HG02840 (cell line): ENCODE data around the gene BICDL1.

ENCODE experiments used
- ATAC-seq: cut with Tn5 transposase; IDR thresholded peaks from one replicate; pipeline ENCODE4 v1.9.1; 2021; ENCODE audit warnings: mild to moderate bottlenecking, moderate library complexity, moderate number of reproducible peaks; ENCODE audit not compliant: unreplicated experiment, low FRiP score

BICDL1 gene

GRCh38 chr12:120076651-120077050 lies 87.6 kb downstream of the BICDL1 start:
- no peak for ATAC-seq

- ATAC-seq = no peak
Measured at GRCh38 chr12:120077260-120077659, 88.2 kb downstream of the BICDL1 start.

- no peak for ATAC-seq
Measured at GRCh38 chr12:120078868-120079267, 89.8 kb downstream of the BICDL1 start.

DNA sequence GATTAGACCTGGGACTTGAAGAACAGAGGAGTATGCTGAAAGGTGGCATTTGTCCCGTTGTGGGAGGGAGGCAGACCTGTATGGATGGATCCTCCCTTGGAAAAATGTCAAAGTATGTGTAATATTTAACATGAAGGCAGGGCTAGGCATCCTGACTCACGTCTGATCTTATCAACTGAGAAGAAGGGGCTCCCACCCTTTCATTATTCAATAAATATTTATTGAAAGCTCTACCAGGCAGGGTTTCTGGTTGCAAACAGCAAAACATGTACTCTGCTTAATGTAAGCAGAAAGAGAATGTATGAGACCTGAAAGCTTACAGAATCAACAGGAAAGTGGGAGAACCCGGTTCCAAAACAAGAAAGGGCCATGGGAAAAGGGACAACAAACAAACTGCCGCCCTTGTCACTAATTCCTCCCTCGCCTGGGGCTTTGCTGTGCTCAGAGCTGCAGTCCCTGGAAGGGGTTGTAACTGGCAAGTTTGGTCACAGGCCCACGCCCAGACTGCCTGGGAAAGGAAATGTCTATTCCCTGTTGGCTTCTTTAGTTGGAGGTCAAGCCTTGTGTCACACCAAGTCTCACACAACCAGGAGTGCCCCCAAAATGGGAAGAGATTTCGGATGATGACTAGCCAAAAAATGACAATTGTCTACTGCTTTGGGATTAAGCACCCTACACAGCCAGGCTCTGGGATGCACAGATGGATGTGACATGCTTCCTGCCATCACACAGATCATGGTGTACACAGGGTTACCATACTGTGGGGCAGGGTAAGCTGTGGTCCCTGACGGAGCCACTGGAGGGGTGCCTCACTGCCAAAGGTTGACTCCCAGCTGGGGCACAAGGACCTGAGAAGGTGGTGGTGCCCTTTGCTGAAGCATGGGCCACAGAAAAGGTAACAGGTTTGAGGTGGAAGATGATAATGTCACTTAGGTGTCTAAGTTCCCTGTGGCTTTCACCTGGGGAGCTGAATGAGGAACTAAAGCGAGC lies 90.7 kb downstream of the BICDL1 start:
- no peak for ATAC-seq

- no peak for ATAC-seq
Measured at GRCh38 chr12:120081641-120082040, 92.6 kb downstream of the BICDL1 start.

- ATAC-seq = no peak
Measured at GRCh38 chr12:120085920-120086645, 97.0 kb downstream of the BICDL1 start.

- peak; percentile 92 for ATAC-seq
Measured at GRCh38 chr12:120086801-120087621, 98.0 kb downstream of the BICDL1 start.

DNA sequence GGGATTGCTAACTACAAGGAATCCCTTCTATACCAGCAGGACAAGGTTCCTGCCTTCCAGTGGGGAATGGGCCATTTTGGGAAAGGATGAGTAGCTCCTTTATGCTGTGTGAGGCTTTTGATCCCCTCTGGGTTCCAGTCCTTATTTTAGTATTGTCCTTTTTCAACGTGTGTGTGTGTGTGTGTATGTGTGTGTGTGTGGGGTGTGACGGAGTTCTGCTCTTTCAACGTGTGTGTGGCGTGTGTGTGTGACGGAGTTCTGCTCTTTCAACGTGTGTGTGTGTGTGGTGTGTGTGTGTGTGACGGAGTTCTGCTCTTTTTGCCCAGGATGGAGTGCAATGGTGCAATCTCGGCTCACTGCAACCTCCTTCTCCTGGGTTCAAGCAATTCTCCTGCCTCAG lies 100.1 kb downstream of the BICDL1 start:
- ATAC-seq = no peak

GRCh38 chr12:120089796-120090195 lies 100.8 kb downstream of the BICDL1 start:
- ATAC-seq = no peak

- ATAC-seq = no peak
Measured at GRCh38 chr12:120090206-120090605, 101.2 kb downstream of the BICDL1 start.

DNA sequence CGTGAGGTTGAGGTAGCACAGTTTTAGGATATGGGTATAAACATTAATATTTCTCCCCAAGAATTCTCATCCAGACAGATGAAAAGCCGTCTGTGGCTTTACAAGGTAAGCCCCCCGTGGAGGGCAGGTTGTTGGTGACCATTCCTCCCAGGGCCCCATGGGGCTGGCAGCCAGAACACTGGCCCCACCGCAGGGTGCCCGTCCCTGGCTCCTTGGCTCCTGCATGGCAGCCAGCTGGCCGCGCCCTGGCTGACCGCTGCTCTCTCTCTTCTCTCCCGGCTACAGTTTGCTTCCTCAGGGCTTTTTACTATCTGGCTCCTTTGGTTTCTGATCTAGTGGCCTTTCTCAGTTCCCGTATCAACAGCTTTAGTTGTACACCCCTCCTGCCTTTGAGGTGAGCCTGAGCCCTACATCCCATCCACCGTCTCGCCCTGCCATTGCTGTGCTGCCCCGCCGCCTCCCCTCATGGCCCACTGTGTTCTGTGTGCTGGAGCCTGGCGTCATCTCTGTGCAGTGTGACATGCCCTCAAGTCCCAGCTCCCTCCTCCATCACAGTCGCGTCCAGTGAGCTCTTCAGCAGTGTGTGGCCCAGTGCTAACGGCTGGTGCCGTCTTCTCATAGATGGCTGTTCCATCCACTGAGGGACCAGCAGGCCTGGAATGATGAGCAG lies 101.7 kb downstream of the BICDL1 start:
- ATAC-seq = no peak

DNA sequence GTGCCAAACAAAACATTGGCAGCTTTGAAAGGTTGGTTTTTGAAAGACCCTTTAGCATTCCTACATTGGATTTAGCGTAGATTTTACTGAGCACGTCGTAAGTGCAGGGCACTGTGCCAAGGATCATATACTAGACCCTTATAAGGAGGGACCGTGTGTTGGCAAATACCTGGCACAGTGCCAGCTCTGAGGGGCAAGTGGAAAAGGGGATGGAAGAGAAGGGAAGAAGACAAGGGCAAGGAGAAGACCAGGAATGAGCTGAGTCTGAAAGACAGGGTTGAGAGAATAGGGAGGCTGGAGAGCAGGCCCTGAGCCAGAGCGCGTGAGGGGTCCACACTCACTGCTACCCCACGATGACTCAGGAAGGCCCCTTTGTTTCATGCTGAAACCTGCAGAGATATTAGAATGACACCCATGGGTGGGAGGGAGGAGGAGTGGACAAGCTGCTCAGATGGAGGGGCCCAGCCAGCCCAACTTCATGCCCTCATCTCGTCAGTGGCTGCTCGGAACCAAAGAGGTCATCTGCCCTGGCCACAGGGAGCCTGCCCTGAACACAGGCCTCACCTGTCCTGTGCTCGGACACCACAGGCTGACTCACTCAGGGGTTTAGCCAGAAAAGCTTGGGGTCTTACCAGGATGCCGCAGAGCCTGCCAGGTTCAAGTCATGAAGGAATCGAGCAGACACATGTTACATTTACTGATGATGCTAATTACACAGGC lies 102.5 kb downstream of the BICDL1 start:
- ATAC-seq = no peak

GRCh38 chr12:120092551-120093335 lies 103.7 kb downstream of the BICDL1 start:
- no peak for ATAC-seq

DNA sequence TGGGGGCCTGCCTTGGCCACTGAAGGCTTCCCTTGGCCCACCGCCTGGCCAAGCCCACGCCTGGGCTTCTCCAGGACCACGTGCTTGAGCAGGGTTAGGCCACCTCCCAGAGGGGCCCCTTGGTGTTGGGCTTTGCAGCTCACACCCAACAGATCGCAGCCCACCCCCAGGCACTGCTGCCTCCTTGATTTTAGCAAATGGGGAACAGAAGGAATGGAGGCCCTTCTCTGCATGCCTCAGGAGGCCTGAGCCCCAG lies 104.2 kb downstream of the BICDL1 start:
- ATAC-seq = no peak

- ATAC-seq = no peak
Measured at GRCh38 chr12:120093592-120094355, 104.7 kb downstream of the BICDL1 start.

DNA sequence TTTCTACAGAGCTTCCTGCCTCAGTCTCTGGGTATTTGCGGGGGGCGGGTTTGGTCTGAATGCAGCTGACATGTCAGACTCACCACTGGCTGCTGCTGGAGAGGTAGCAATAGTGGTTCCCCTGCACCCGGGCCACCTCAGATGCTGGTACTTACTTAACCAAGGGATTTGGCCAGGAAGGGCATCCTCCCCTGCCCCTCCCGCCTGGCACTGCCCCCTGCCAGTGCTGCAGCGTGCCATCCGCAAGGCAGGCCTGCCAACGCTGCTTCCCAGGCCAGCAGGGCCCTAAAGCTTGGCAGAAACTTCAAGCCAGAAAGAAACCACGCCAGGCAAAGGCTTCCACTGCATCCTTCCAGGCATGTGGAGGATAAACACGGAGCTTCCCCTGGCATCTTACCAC lies 105.4 kb downstream of the BICDL1 start:
- no peak for ATAC-seq

GRCh38 chr12:120095331-120095730 lies 106.3 kb downstream of the BICDL1 start:
- no peak for ATAC-seq

- ATAC-seq = no peak
Measured at GRCh38 chr12:120095736-120096135, 106.7 kb downstream of the BICDL1 start.
